Right lung (tissue), 5 donors: ENCODE results near the gene EFCAB5. TPM values are rescaled to one million over a fixed set of nuclear protein-coding genes. Genes with fewer than 3 reads are reported as not detected.
"Not testable (repeated sequence)": the region's sequence is repeated elsewhere in the genome, so short reads cannot be mapped to it uniquely, and the experiment has no call there.

Experiments
- DNase-seq, 2 donors: peaks; one replicate each; pipeline ENCODE4 v3.0.0-alpha.2; 2013
- polyA plus RNA-seq, 5 donors: library from polyadenylated mRNA; unstranded; fragments of 120-200 nt; gene quantifications; one replicate each; pipeline versions ENCODE4 v1.2.1 to v1.2.3, GENCODE V29; 2013; ENCODE audit warnings: inconsistent platforms in 1 of 5, low replicate concordance in 1 of 5; ENCODE audit not compliant: insufficient read length in 5 of 5, insufficient read depth in 1 of 5

The EFCAB5 gene
- polyA plus RNA-seq, 5 donors, result 0.96 to 2.2 (median 1.3) TPM

DNA sequence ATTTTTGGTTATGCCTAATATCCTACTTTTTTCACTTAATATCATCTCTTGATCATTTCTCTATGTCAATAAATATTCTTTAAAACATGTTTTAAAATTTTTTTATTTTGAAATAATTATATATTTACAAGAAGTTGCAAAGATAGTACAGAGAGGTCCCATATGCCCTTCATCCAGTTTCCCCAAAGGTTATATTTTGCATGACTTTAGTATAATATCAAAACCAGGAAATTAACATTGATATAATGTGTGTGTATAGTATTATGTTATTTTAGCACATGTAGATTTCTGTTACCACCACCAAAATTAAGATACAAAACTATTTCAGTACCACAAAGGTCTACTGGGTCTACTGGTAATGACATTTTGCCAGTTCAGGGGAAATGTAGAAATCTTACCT, 60.7 kb downstream of the EFCAB5 start:
- no peak for DNase-seq

DNA sequence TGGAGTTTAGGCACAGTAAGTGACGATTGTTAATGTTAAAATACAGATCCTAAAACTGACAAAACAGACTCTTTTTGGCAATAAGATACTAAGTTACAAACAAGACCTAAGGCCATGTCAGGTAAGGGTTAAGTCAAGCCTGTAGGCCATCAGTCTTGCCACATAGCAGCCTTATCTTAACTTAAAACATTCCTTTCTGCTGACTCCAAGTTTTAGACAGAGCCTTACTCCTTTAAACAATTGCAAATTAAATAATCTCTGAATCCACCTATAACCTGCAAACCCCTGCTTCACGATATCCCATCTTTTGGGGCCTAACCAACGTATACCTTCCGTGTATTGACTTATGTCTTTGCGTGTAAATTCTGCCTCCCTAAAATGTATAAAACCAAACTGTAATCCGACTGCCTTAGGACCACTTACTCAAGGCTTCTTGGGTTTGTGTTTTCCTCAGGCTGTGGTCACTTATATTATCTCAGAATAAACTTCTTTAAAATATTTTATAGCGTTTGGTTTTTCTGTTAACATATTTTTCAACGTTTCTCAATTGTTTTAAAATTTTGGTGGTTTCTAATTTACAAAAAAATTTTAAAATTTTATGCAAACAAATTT, 64.4 kb downstream of the EFCAB5 start:
- DNase-seq, result no peak

DNA sequence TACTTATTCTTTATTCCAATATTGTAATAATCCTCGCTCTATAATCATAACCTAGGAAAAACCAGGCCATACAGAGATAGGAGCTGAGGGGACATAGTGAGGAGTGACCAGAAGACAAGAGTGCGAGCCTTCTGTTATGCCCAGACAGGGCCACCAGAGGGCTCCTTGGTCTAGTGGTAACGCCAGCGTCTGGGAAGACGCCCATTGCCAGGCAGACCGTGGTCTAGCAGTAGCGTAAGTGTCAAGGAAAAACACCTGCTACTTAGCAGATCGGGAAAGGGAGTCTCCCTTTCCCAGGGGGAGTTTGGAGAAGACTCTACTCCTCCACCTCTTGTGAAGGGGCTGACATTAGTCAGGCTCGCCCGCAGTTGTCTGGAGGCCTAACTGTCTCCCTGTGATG, 70.5 kb downstream of the EFCAB5 start:
- not testable (repeated sequence) for DNase-seq

DNA sequence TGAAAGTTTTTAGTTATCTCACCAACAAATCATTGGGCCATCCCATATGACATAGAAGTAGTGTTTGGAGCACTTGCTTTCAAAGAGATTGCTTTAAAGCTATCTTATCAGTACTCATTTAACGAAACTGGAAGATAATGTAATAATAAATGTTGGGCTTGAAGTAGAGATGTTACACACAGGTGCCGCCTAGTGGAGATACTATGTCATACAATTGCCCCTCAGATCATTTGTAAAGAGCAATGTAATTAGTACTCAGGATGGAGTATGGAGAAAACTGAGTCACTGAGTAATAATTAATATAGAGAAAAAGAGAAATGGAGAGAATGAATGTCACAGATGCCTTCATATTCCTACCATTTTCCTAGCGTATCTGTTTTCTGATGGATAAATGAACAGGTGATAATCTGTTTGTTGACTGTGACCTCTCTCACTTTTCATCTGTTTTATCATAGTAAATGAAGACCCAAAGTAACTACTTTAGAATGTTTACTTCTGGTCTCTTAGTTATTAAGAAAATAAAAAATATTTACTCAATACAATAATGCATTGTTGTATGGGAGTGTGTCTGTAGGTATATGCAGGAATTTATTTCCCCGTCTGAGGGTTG, 80.4 kb downstream of the EFCAB5 start:
- DNase-seq, result peak; percentile 10 to 23

DNA sequence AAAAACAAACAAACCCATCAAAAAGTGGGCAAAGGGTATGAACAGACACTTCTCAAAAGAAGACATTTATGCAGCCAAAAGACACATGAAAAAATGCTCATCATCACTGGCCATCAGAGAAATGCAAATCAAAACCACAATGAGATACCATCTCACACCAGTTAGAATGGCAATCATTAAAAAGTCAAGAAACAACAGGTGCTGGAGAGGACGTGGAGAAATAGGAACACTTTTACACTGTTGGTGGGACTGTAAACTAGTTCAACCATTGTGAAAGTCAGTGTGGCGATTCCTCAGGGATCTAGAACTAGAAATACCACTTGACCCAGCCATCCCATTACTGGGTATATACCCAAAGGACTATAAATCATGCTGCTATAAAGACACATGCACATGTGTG, 83.9 kb downstream of the EFCAB5 start:
- DNase-seq, result not testable (repeated sequence)

DNA sequence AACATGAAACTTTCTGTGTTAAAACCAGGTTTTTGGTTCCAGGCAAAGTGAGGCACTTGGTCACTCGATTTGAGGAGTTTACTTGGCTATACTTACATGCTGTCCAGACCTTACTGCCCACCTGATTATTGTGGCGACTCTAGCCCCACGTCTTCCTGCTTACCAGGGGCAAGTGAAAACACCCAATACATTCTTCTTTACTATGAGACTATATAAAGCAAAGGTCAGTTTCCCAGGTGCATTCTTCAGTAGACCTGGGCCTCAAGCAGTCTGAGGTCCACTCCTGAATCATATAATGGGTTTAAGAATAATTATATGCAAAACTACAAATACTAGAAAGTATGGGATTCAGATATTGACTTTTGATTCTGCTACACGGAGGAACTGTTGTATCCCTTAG, 86.2 kb downstream of the EFCAB5 start:
- DNase-seq, result no peak

DNA sequence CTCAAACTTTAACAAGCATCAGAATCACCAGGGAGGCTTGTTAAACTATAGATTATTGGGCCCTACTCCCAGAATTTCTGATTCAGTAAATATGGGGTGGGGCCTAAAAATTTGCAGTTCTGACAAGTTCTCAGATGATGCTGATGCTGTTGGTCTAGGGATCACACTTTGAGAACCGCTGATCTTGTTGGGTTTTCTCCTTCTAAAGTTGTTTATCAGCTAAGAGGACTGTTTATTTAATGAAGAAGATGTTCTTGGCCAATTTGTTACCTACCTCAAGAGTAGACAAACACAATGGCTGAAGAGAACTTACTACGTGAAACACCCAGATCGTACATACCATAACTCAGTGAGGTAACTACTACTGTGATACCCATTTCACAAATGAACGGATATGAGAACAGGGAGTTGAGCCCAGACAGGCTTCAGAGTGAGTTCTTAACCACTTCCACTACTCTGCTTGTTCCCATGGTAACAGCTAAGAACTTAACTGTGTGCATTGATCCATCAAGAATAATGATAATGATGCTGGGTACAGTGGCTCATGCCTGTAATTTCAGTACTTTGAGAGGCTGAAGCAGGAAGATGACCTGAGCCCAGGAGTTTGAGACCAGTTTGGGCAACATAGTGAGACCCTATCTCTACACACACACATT, 89.9 kb downstream of the EFCAB5 start:
- DNase-seq, result no peak

DNA sequence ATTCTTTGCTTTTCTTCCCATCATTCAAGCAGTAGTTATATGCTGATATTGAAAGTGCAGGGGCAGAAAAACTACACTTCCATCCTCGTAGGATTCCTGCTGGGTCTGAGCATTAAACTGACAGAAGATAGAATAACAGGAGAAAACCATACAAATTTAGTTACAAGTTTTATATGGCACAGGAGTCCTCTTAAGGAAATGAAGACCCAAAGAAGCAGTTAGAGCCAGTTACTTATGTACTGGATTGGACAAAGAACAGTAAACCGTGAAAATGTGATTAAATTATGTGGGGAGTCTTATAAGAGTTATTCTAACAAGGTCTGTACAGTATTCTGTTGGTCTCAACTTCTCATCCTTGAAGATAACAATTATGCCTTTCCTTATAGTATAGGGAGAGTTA, 93.9 kb downstream of the EFCAB5 start:
- DNase-seq, result no peak

DNA sequence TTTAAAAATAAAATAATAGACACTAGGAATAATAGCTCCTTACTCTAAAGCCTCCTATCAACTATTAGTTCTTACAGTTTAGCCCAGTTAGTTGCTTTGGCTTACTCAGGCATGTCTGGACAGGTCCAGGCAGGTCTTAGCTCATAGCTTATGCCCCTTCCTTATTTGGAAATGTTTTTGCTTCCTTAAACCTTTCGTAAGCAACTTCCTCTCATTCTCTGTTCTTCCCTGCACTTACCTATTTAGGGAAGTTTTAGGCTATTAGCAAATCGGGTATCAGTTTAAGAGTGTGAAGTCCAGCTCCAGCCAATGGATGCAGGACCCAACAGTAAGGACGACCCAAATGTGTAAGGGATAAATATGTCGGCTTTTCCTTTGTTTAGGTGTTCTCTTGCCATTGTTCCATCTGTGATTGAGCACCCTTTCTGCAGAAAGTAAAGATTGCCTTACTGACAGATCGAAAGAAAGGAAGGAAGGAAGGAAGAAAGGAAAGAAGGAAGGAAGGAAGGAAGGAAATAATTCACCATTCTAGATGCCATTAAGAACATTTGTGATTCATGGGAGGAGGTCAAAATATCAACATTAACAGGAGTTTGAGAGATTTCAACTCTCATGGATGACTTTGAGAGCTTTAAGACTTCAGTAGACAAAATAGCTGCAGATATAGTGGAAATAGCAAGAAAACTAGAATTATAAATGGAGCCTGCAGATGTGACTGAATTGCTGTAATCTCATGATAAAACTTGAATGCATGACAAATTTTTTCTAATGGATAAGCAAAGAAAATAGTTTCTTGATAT, 99.5 kb downstream of the EFCAB5 start:
- not testable (repeated sequence) for DNase-seq

DNA sequence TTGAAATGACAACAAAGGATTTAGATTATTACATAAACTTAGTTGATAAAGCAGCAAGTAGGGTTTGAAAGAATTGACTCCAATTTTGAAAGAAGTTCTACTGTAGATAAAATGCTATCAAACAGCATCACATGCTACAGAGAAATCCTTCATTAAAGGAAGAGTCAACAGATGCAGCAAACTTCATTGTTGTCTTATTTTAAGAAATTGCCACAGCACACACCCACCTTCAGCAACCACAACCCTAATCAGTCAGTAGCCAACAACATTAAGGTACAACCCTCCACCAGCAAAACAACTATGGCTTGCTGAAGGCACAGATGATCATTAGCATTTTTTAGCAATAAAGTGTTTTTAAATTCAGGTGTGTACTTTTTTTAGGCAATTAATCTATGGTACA, 100.1 kb downstream of the EFCAB5 start:
- no peak for DNase-seq

DNA sequence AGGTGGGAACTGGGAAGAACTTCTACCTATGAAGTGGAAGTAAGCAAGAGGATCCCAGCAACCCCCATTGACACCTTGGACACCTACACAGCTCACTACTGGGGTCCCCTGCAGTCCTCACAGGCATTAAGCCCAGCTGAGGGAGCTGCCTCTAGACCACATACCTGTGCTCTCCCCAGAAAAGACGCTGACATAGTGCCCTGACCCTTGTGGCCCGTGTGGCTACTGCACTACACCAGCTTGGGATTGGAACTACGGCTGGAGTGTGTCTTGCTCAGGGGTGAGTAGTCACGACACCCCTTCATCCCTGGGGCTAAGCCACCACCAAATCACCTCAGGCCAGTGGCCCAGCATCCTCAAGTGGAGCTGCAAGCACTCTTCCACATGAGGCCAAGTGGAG, 120.9 kb downstream of the EFCAB5 start:
- no peak for DNase-seq

DNA sequence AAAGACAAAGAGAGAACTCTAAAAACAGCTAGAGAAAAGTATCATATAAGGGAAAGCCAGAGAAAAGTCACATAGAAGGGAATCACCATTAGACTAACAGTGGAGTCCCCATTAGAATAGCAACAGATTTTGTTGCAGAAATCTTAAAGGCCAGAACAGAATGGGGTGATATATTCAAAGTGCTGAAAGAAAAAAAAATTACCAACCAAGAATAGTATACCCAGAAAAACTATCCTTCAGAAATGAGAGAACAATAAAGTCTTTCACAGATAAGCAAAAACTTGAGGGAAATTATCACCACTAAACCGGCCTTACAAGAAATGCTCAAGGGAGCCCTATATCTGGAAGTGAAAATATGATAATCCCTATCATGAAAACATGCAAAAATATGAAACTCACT, 123.3 kb downstream of the EFCAB5 start:
- DNase-seq, result no peak

DNA sequence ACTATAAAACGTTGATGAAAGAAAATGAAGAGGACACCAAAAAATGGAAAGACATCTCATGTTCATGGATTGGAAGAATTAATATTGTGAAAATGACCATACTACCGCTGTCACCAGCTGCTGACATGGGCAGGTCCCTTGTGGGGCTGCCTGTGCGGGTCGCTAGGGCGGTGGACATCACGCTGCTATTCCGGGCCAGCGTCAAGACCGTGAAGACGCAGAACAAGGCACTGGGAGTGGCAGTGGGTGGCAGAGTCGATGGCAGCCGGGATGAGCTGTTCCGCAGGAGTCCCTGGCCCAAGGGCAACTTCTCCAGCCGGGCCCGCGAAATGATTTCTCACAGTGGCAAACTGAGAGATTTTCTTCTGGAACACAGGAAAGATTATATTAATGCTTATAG, 127.0 kb downstream of the EFCAB5 start:
- DNase-seq, result no peak

DNA sequence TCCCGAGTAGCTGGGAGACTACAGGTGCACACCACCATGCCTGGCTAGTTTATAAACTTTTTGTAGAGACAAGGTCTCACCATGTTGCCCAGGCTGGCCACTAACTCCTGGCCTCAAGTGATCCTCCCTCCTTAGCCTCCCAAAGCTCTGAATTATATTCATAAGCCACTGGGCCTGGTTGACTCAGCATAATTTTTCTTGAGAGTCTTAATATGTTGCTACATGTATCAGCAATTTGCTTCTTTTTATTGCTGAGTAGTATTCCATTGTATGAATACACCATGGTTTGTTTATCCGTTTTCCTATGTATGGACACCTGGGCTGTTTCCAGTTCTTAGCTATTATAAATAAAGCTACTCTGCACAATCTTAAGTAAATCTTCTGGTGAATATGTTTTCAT, 132.8 kb downstream of the EFCAB5 start:
- no peak for DNase-seq

DNA sequence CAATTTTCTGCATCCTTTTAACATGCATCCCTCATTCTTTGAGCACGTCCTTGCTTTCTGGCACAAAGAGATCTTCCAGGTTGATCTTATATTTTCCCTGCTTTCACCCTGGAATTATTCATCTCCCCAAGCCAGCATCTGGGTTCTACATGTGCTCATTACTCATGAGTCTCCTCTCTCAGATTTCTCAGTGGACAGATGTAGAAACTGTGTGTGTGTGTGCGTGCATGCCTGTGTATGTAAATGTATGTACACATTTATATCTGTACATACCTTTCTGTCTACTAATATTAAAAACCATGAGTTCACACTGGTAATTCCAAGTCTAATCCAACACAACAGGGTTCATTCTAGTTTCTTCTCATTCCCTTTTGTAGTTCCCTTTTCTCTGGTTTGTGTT, 133.3 kb downstream of the EFCAB5 start:
- DNase-seq, result no peak

DNA sequence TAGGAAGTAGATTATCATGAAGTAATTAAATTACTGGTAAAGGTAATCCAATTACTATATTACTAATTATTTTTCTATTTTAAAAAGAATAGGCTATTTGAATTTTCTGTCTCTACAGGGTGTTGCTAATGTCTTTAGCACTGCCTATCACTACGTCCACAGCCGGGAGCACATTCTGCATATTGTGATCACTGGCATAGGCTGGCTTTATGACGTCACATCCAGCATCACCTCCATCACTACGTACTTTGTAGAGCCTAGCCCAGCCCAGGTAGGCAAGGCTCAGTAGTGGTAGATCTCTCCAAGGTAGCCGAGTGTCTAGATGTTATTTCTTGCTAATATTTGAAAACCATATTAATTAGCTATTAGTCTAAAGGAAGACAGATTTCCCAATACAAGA, 141.3 kb downstream of the EFCAB5 start:
- DNase-seq, result no peak

DNA sequence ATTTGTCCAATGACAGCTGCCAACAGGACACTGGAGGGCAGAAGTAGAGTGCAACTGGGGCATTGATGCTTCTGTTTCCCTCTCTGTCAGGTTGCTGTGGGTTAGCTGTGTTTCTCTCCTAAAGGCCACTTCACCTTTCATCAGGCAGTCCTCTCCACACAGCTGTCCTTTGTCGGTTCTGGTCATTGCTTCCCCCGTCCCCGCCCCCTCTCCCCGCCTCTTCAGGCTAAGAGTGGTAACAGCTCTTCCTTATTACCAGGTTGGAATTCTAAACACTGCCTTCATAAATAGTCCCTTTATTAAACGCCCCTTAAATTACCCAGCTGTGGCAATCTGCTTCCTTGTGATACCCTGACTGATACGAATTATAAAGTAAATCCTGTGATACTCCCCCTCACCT, 143.4 kb downstream of the EFCAB5 start:
- no peak for DNase-seq

DNA sequence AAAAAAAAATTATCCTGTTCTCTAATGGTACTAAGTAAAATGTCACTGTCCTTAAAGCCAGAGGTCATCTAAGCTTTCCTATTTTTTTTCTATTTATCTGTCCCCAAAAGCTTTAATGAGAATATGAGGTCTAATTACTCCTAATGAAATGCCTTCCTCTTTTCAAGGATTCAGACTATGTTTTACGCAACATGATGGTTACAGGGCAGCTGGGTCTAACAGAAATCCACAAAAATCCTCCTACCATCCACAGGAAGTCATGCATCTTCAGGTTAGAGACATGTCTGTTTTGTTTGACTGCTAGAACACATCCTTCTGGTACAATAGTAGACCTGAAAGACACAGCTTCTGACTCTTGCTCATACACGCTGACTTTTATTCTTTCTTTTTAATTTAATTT, 145.5 kb downstream of the EFCAB5 start:
- no peak for DNase-seq

DNA sequence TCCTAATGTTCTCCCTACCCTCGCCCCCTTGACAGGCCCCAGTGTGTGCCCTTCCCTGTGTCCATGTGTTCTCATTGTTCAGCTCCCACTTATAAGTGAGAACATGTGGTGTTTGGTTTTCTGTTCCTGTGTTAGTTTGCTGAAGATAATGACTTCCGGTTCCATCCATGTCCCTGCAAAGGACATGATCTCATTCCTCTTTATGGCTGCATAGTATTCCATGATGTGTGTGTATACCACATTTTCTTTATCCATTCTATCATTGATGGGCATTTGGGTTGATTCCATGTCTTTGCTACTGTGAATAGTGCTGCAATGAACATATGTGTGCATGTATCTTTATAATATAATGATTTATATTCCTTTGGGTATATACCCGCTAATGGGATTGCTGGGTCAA, 146.0 kb downstream of the EFCAB5 start:
- DNase-seq, result not testable (repeated sequence)

DNA sequence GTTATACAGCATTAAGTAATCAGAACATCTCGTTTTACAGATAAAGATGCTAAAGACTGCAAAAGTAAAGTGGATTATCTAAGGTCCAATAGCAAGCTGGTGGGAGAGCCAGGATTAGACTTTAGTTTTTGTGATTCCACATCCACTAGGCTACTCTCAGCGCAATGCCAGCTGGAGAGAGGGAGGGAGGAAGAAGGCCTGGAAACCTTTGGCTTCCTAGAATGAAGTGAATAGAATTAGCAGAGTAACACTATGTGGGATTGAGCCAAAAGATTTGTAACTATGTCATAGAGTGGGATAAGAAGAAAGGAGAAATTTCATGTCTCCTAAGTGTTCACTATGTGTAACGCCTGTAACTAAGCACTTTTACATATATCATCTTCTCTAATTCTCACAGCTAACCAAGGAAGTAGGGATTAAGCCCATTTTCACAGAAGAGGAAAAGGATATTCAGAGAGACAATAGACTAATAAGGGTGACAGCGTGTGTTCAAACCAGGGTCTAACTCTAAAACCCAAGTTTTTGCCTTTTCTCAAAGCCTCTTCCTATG, 149.8 kb downstream of the EFCAB5 start:
- DNase-seq, result no peak

DNA sequence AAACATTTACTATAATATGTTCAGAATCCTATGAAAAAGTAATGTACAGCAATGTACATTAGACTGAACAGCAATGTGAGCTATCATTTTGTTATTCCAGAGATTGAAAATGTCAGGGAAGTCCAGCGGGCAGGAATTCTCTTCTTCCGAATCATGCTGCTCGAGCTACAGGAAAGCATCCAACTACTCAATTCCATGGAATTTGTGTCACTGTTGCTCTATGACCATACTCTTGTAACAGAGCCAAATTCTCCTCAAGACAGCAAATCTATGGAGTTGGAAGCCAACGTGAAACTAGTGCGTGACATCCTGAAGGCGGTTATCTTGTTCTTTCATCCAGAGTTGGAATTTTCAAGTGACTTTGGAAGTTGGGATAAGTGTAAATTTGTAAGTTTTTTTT, 150.3 kb downstream of the EFCAB5 start:
- DNase-seq, result peak in 1 of 2 donors; percentile 18

DNA sequence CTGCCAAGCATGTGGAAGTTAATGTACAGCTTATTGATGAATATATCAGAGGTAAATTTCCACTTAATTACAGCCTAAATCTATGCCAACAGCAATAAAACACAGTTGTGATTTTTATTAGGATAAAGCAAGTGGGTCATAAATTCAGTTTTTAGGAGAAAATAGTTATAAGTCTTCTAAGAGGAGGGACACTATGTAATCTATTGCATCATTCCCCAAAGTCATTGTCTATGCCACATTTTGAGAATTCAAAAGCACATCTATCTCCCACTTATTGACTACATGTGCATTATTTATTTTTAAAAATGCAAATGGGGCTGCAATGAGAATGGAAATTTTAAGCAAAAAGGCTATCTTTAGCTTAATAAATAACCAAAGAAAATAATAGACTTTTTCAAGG, 151.5 kb downstream of the EFCAB5 start:
- DNase-seq, result no peak
